ENCODE measurements around the gene LPAR3. TPM values are rescaled to one million over a fixed set of nuclear protein-coding genes. Genes with fewer than 3 reads are reported as not detected.

Gene LPAR3
- total and polyA plus RNA-seq, 2 of the 13 experiments (the other 11 are each of a cell fraction or from before 2014, with no cell fraction given) = not detected

- intact Hi-C loops (cut with micrococcal nuclease; ENCODE audit: unreplicated experiment) = no loop called here
- POLR2A ChIA-PET = no interaction called here
- in situ Hi-C loops (cut with HindIII; ENCODE audit: extremely low pct_ligation_motif_present, low pct_unique_long_range_greater_than_20kb) = no loop called here
- Histone ChIP-seq H3K4me1 (ENCODE audit: insufficient read depth, low read length) (no peaks in the 10 kb centered on the region), H3K36me3 (replicated peaks in 1 of 2; ENCODE audit: control insufficient read depth in 1 of 2, insufficient read depth in 2 of 2, low read length in 2 of 2) (no peaks in the 10 kb centered on the region), H4K20me1 (ENCODE audit: insufficient read depth, low read length) (no peaks in the 10 kb centered on the region), H3K4me2 (ENCODE audit: low read depth, low read length) (no peak overlapping the region), H2AFZ (ENCODE audit: low read length) (no peak overlapping the region), H3K27ac (ENCODE audit: extremely low read length, insufficient read depth, low read length) (no peak overlapping the region), H3K9me3 (ENCODE audit: low read length) (no peaks in the 10 kb centered on the region), H3K4me3 (replicated peaks in 1 of 3; ENCODE audit: insufficient read depth in 1 of 3, low read depth in 2 of 3, low read length in 3 of 3) (no peak overlapping the region), H3K9ac (ENCODE audit: insufficient read depth, low read depth, low read length) (no peak overlapping the region), H3K79me2 (ENCODE audit: insufficient read depth, low read length) (no peaks in the 10 kb centered on the region), H3K27me3 (ENCODE audit: control insufficient read depth in 1 of 2, insufficient read depth in 2 of 2, low read length in 2 of 2) (no peaks in the 10 kb centered on the region)
- DNase-seq (ENCODE audit: low spot score) = no peak
- CTCF ChIA-PET (ENCODE audit: low intra/inter-chr PET ratio, low total read pairs) = no interaction called here
- no TSS peak for BruUV-seq (replicated peaks)
- no peak for ATAC-seq
- WGBS (ENCODE audit: low lambda C conversion rate) = 27% methylated on average over 4 of the region's 4 CpGs
- FAIRE-seq = no peak
- TF ChIP-seq, protein P1, sequence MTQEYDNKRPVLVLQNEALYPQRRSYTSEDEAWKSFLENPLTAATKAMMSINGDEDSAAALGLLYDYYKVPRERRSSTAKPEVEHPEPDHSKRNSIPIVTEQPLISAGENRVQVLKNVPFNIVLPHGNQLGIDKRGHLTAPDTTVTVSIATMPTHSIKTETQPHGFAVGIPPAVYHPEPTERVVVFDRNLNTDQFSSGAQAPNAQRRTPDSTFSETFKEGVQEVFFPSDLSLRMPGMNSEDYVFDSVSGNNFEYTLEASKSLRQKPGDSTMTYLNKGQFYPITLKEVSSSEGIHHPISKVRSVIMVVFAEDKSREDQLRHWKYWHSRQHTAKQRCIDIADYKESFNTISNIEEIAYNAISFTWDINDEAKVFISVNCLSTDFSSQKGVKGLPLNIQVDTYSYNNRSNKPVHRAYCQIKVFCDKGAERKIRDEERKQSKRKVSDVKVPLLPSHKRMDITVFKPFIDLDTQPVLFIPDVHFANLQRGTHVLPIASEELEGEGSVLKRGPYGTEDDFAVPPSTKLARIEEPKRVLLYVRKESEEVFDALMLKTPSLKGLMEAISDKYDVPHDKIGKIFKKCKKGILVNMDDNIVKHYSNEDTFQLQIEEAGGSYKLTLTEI (CRISPR knock-in tag; conservative IDR thresholded peaks at IDR 0.05) = no peak
- TF ChIP-seq HOXA9 (CRISPR knock-in tag; IDR thresholded peaks at IDR 0.05; ENCODE audit: borderline replicate concordance) = no peak
- no peak for TF ChIP-seq ZNF484 (CRISPR knock-in tag; IDR thresholded peaks at IDR 0.05; ENCODE audit: borderline replicate concordance, low read depth)
- TF ChIP-seq BRCA1 (CRISPR knock-in tag; IDR thresholded peaks at IDR 0.05) = no peak
- TF ChIP-seq ZFP36L1 (CRISPR knock-in tag; IDR thresholded peaks at IDR 0.05) = no peak
- no peak for TF ChIP-seq TBL1XR1 (IDR thresholded peaks at IDR 0.05; ENCODE audit: borderline replicate concordance, low read length, partially characterized antibody)
- no peak for TF ChIP-seq MBD4 (IDR thresholded peaks at IDR 0.05; ENCODE audit: borderline replicate concordance, low read length)
- no peak for TF ChIP-seq ZNF564 (CRISPR knock-in tag; IDR thresholded peaks at IDR 0.05)
- no peak for TF ChIP-seq ZNF609 (CRISPR knock-in tag; IDR thresholded peaks at IDR 0.05; ENCODE audit: borderline replicate concordance)
- no peak for TF ChIP-seq NFATC3 (CRISPR knock-in tag; IDR thresholded peaks at IDR 0.05)
- no peak for TF ChIP-seq SKI (IDR thresholded peaks at IDR 0.05; ENCODE audit: partially characterized antibody)
- TF ChIP-seq CBX1 (IDR thresholded peaks at IDR 0.05; ENCODE audit: low read depth) = no peak
- no peak for TF ChIP-seq ZBTB1 (CRISPR knock-in tag; IDR thresholded peaks at IDR 0.05; ENCODE audit: borderline replicate concordance)
- TF ChIP-seq ZNF563 (CRISPR knock-in tag; IDR thresholded peaks at IDR 0.05) = no peak
- TF ChIP-seq CCDC6 (CRISPR knock-in tag; IDR thresholded peaks at IDR 0.05) = no peak
- no peak for TF ChIP-seq KMT2A (CRISPR knock-in tag; IDR thresholded peaks at IDR 0.05)
- no peak for TF ChIP-seq ZNF281 (CRISPR knock-in tag; IDR thresholded peaks at IDR 0.05; ENCODE audit: borderline replicate concordance)
- no peak for TF ChIP-seq ARNT (IDR thresholded peaks at IDR 0.05)
These were observed 59.8 kb downstream of the LPAR3 start for GRCh38 chr1:84833194-84833593.

All from HepG2 (cell line).